Measurements from ENCODE around the gene ADAM8. TPM values are rescaled to one million over a fixed set of nuclear protein-coding genes. Genes with fewer than 3 reads are reported as not detected.
A peak's percentile ranks its signal among the peaks of the same experiment; 100 is the strongest.

The ADAM8 gene
- polyA plus RNA-seq, 1 donor (not counting 4 experiments of a cell fraction or from before 2014, with no cell fraction given): 42.0 TPM

DNA sequence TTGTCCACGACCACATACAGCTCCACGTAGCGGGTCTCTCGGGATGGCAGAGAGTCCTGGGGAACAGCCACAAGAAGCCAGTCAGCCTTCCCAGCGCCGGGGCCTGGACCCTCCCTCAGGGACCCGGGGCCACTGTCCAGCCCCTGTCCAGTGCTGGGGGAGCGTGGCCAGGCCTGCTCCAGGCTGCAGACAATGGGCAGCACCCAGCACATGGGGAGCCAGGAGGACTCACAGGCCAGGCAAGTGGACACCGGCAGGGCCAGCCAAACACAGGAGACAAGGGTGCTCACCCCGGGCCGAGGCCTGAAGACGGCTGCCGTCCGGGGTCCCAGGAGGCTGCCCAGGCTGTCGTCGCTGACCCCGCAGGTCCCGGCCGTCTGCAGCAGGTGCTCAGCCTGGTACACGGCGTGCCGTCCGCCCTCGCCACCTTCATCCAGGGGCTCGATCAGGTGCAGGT, 3.7 kb downstream of the ADAM8 start:
- no peak for DNase-seq (ENCODE audit: low read depth, low spot score)
- Histone ChIP-seq H3K79me2 (ENCODE audit: control insufficient read depth, insufficient read depth, low read length) (peaks cover 62% of the 10 kb centered on the region), H3K4me2 (ENCODE audit: control insufficient read depth, extremely low read depth, insufficient read depth, low read depth, low read length) (no peak overlapping the region), H3K27me3 (ENCODE audit: control insufficient read depth, extremely low read depth, insufficient read depth, low read length) (no peaks in the 10 kb centered on the region), H3K9me1 (ENCODE audit: control insufficient read depth, extremely low read depth, insufficient read depth, low read length) (no peaks in the 10 kb centered on the region), H3K9me3 (ENCODE audit: control insufficient read depth, low read depth, low read length) (no peaks in the 10 kb centered on the region), H4K20me1 (ENCODE audit: control insufficient read depth, extremely low read depth, insufficient read depth, low read length) (peaks cover 8% of the 10 kb centered on the region), H3K9ac (ENCODE audit: control insufficient read depth, extremely low read depth, insufficient read depth, low read length) (no peak overlapping the region), H3K36me3 (ENCODE audit: control insufficient read depth in 2 of 2, extremely low read depth in 1 of 2, insufficient read depth in 2 of 2, low read length in 2 of 2) (peaks cover 25 to 27% of the 10 kb centered on the region in 2 experiments), H3K27ac (ENCODE audit: control insufficient read depth, insufficient read depth, low read length) (no peak overlapping the region), H3K4me3 (ENCODE audit: control insufficient read depth in 2 of 3, extremely low read depth in 1 of 3, insufficient read depth in 2 of 3, low read depth in 1 of 3, low read length in 3 of 3) (peak overlapping the region in 1 of 3 experiments; percentile 37), H2AFZ (ENCODE audit: control insufficient read depth, low read length) (no peak overlapping the region), H3K4me1 (ENCODE audit: control insufficient read depth, extremely low read depth, insufficient read depth, low read length) (peaks cover 24% of the 10 kb centered on the region)
- dilution Hi-C loops (cut with MboI; ENCODE audit: extremely low pct_ligation_motif_present, low sequenced_read_pairs): no loop called here
- no peak for FAIRE-seq
- TF ChIP-seq, protein P1, sequence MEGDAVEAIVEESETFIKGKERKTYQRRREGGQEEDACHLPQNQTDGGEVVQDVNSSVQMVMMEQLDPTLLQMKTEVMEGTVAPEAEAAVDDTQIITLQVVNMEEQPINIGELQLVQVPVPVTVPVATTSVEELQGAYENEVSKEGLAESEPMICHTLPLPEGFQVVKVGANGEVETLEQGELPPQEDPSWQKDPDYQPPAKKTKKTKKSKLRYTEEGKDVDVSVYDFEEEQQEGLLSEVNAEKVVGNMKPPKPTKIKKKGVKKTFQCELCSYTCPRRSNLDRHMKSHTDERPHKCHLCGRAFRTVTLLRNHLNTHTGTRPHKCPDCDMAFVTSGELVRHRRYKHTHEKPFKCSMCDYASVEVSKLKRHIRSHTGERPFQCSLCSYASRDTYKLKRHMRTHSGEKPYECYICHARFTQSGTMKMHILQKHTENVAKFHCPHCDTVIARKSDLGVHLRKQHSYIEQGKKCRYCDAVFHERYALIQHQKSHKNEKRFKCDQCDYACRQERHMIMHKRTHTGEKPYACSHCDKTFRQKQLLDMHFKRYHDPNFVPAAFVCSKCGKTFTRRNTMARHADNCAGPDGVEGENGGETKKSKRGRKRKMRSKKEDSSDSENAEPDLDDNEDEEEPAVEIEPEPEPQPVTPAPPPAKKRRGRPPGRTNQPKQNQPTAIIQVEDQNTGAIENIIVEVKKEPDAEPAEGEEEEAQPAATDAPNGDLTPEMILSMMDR (optimal IDR thresholded peaks at IDR 0.05 in 1 of 3, IDR thresholded peaks at IDR 0.05 in 1 of 3, conservative IDR thresholded peaks at IDR 0.05 in 1 of 3; ENCODE audit: extremely low read depth in 1 of 3, insufficient read depth in 2 of 3, low read length in 3 of 3): no peak
- no peak for TF ChIP-seq EZH2 (IDR thresholded peaks at IDR 0.05; ENCODE audit: low read length)

DNA sequence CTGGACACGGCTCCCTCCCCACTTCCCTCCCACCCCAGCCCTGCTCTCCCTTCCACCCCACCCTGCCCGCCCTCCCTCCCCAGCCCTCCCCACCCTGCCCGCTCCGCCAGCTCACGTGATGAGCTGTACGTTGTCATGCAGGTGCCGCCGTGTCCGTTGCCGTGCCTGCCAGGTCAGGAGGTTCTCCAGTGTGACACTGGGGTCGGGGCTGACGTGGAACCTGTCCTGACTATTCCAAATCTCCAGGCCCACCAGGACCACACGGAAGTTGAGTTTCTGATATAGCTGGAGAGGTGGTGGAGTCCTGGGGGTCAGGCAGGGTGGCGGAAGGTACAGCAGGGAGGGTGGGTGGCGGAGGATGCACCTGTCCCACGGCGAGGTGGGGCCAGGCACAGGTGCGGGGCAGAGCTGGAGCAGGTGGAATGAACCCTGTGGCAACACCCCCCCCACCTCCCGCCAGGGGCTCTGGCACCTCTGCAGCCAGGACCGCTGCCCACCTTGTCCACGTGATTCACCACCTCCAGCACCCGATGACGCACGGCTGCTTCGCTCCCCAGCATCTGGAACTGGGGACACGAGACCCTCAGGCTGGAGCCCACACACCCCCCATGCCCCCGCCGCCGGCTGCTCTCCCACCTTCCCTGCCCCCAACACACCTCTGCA, 4.2 kb downstream of the ADAM8 start:
- dilution Hi-C loops (cut with MboI; ENCODE audit: extremely low pct_ligation_motif_present, low sequenced_read_pairs): no loop called here
- H3K36me3 ChIP-seq (ENCODE audit: control insufficient read depth in 2 of 2, extremely low read depth in 1 of 2, insufficient read depth in 2 of 2, low read length in 2 of 2): peaks cover 27 to 28% of the 10 kb centered on the region in 2 experiments
- FAIRE-seq (no peak), DNase-seq (ENCODE audit: low read depth, low spot score) (no peak)
- H3K79me2 ChIP-seq (ENCODE audit: control insufficient read depth, insufficient read depth, low read length): peaks cover 62% of the 10 kb centered on the region
- H3K27ac ChIP-seq (ENCODE audit: control insufficient read depth, insufficient read depth, low read length): no peak overlapping the region
- H3K9me1 ChIP-seq (ENCODE audit: control insufficient read depth, extremely low read depth, insufficient read depth, low read length): no peaks in the 10 kb centered on the region
- peaks cover 18% of the 10 kb centered on the region for H3K4me1 ChIP-seq (ENCODE audit: control insufficient read depth, extremely low read depth, insufficient read depth, low read length)
- H3K4me3 ChIP-seq (ENCODE audit: control insufficient read depth in 2 of 3, extremely low read depth in 1 of 3, insufficient read depth in 2 of 3, low read depth in 1 of 3, low read length in 3 of 3): no peak overlapping the region
- H3K9me3 ChIP-seq (ENCODE audit: control insufficient read depth, low read depth, low read length): no peaks in the 10 kb centered on the region
- H3K4me2 ChIP-seq (ENCODE audit: control insufficient read depth, extremely low read depth, insufficient read depth, low read depth, low read length): no peak overlapping the region
- TF ChIP-seq EZH2 (IDR thresholded peaks at IDR 0.05; ENCODE audit: low read length): no peak
- TF ChIP-seq, protein P1 (optimal IDR thresholded peaks at IDR 0.05 in 1 of 3, IDR thresholded peaks at IDR 0.05 in 1 of 3, conservative IDR thresholded peaks at IDR 0.05 in 1 of 3; ENCODE audit: extremely low read depth in 1 of 3, insufficient read depth in 2 of 3, low read length in 3 of 3): no peak
- no peaks in the 10 kb centered on the region for H3K27me3 ChIP-seq (ENCODE audit: control insufficient read depth, extremely low read depth, insufficient read depth, low read length)
- no peak overlapping the region for H2AFZ ChIP-seq (ENCODE audit: control insufficient read depth, low read length)
- peaks cover 8% of the 10 kb centered on the region for H4K20me1 ChIP-seq (ENCODE audit: control insufficient read depth, extremely low read depth, insufficient read depth, low read length)
- no peak overlapping the region for H3K9ac ChIP-seq (ENCODE audit: control insufficient read depth, extremely low read depth, insufficient read depth, low read length)

Data from keratinocyte (primary cell).